Psoas muscle (tissue), 8 donors: ENCODE results near the gene CAMKMT. TPM values are rescaled to one million over a fixed set of nuclear protein-coding genes. Genes with fewer than 3 reads are reported as not detected.

Source experiments
- ATAC-seq, 4 donors: fragments of 200-7000 bp; cut with Tn5 transposase; one replicate each; pipeline ENCODE4 v1.9.1; 2020; ENCODE audit warnings: moderate library complexity in 3 of 4, mild to moderate bottlenecking in 2 of 4
- DNase-seq, 2 donors: peaks; one replicate each; pipeline ENCODE4 v3.0.0-alpha.2; 2020
- H3K27ac ChIP-seq: fragments of 200-600 bp; one replicate; pipeline ENCODE4 v1.8.0; 2022
- H3K27me3 ChIP-seq, 3 donors: fragments of 200-600 bp in 1 of 3; one replicate each; pipeline versions ENCODE4 v1.6.1 to v1.8.0; 2013 to 2022; ENCODE audit warnings: low read length in 2 of 3, mild to moderate bottlenecking in 2 of 3, moderate library complexity in 1 of 3; ENCODE audit not compliant: insufficient read depth in 3 of 3
- H3K36me3 ChIP-seq, 2 donors: fragments of 200-600 bp in 1 of 2; one replicate each; pipeline versions ENCODE4 v1.6.1 to v1.8.0; 2013 to 2022; ENCODE audit warnings: low read depth in 1 of 2, mild to moderate bottlenecking in 1 of 2, moderate library complexity in 1 of 2; ENCODE audit not compliant: insufficient read depth in 1 of 2
- H3K4me1 ChIP-seq: fragments of 200-600 bp; one replicate; pipeline ENCODE4 v1.8.0; 2022
- H3K4me3 ChIP-seq: fragments of 200-600 bp; one replicate; pipeline ENCODE4 v1.8.0; 2022; ENCODE audit warnings: mild to moderate bottlenecking
- H3K9me3 ChIP-seq: fragments of 200-600 bp; one replicate; pipeline ENCODE4 v1.8.0; 2022
- WGBS, 3 donors: extraction: QIAGEN DNeasy Blood & Tissue Kit; methylation state at CpG; one replicate each; pipeline versions ENCODE4 v1.1.6 to v1.1.7; 2013; 5-methylcytosine and 5-hydroxymethylcytosine counted together
- intact Hi-C, 2 donors: fragments of 100-400 bp; cut with DNase I; formaldehyde crosslinking; loops; one replicate each; pipeline versions ENCODE4 v1.11.0 to v1.14.2; 2022
- polyA plus RNA-seq, 3 donors: library from polyadenylated mRNA; stranded (reverse); fragments of 200-250 nt; gene quantifications; one replicate each; pipeline ENCODE4 v1.2.3, GENCODE V29; 2013
- total RNA-seq, 4 donors: library from RNA; stranded (reverse); fragmentation: NEBNext Ultra II Directional in 2 of 4; extraction: Animal tissue kit (Norgen Biotek cat#: 25700) in 2 of 4; gene quantifications; one replicate each; pipeline versions ENCODE4 v1.2.1 to v1.2.4, GENCODE V29; 2021 to 2023
- TF ChIP-seq, protein P1 (sequence below): fragments of 200-600 bp; IDR thresholded peaks from one replicate; pipeline ENCODE4 v1.8.0; 2022; ENCODE audit warnings: antibody characterized with exemption
- donor health status: healthy with polysubstance abuse.
- donor health status: DM: no; HTN: no; CAD: no; lungs with moderate emphysema.
- donor health status: Bipolar disorder and iron deficiency.
- donor health status: healthy.
- donor health status: DM: yes; HTN: yes; CAD: no.
- donor health status: DM: no; HTN: no; CAD: no.
- donor health status: DM: no; HTN: no; CAD: no.
- donor health status: DM: yes; HTN: yes; CAD: no.

CAMKMT gene
- total and polyA plus RNA-seq, 7 donors = 2.8 to 7.3 (median 4.5) TPM

GRCh38 chr2:44715671-44716081 lies 353.9 kb downstream of the CAMKMT start:
- Histone ChIP-seq H3K4me1 (no peaks in the 10 kb centered on the region), H3K27ac (no peak overlapping the region), H3K4me3 (no peak overlapping the region), H3K27me3 (no peaks in the 10 kb centered on the region), H3K9me3 (no peaks in the 10 kb centered on the region), H3K36me3 (no peaks in the 10 kb centered on the region)
- WGBS, 3 donors = 49 to 67% (median 63%) methylated on average over 3 of the region's 3 CpGs
- intact Hi-C loops = loop anchor here in 1 of 2 donors (10.0 kb wide), 1 partner anchor 241 kb away; no protein-coding TSS in a partner anchor
- ATAC-seq = peak in 3 of 4 donors; percentile 45 to 73 (median 49)
- no peak for DNase-seq
- TF ChIP-seq, protein P1, sequence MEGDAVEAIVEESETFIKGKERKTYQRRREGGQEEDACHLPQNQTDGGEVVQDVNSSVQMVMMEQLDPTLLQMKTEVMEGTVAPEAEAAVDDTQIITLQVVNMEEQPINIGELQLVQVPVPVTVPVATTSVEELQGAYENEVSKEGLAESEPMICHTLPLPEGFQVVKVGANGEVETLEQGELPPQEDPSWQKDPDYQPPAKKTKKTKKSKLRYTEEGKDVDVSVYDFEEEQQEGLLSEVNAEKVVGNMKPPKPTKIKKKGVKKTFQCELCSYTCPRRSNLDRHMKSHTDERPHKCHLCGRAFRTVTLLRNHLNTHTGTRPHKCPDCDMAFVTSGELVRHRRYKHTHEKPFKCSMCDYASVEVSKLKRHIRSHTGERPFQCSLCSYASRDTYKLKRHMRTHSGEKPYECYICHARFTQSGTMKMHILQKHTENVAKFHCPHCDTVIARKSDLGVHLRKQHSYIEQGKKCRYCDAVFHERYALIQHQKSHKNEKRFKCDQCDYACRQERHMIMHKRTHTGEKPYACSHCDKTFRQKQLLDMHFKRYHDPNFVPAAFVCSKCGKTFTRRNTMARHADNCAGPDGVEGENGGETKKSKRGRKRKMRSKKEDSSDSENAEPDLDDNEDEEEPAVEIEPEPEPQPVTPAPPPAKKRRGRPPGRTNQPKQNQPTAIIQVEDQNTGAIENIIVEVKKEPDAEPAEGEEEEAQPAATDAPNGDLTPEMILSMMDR = peak; percentile 44

GRCh38 chr2:44716131-44716530 lies 354.4 kb downstream of the CAMKMT start:
- no peaks in the 10 kb centered on the region for H3K36me3 ChIP-seq
- no peak for ATAC-seq
- no peaks in the 10 kb centered on the region for H3K4me1 ChIP-seq
- no peak overlapping the region for H3K27ac ChIP-seq
- no peak overlapping the region for H3K4me3 ChIP-seq
- intact Hi-C loops = loop anchor here in 1 of 2 donors (10.0 kb wide), 1 partner anchor 241 kb away; no protein-coding TSS in a partner anchor
- WGBS, 3 donors = 84 to 86% (median 85%) methylated on average over 3 of the region's 3 CpGs
- no peaks in the 10 kb centered on the region for H3K9me3 ChIP-seq
- TF ChIP-seq, protein P1 = no peak
- no peaks in the 10 kb centered on the region for H3K27me3 ChIP-seq
- DNase-seq = no peak

GRCh38 chr2:44718431-44718830 lies 356.7 kb downstream of the CAMKMT start:
- TF ChIP-seq, protein P1 = no peak
- no peak overlapping the region for H3K27ac ChIP-seq
- H3K9me3 ChIP-seq = no peaks in the 10 kb centered on the region
- H3K36me3 ChIP-seq = no peaks in the 10 kb centered on the region
- no peaks in the 10 kb centered on the region for H3K4me1 ChIP-seq
- intact Hi-C loops = loop anchor here in 1 of 2 donors (10.0 kb wide), 1 partner anchor 244 kb away; no protein-coding TSS in a partner anchor
- no peak overlapping the region for H3K4me3 ChIP-seq
- H3K27me3 ChIP-seq = no peaks in the 10 kb centered on the region
- ATAC-seq (no peak), DNase-seq (no peak)
- 97 to 100% (median 98%) methylated on average over 3 of the region's 3 CpGs for WGBS, 3 donors

GRCh38 chr2:44719562-44719961 lies 357.8 kb downstream of the CAMKMT start:
- TF ChIP-seq, protein P1 = no peak
- 92 to 96% (median 94%) methylated on average over 2 of the region's 2 CpGs for WGBS, 3 donors
- no peak for ATAC-seq
- no peak for DNase-seq
- Histone ChIP-seq H3K36me3 (no peaks in the 10 kb centered on the region), H3K27ac (no peak overlapping the region), H3K4me3 (no peak overlapping the region), H3K9me3 (no peaks in the 10 kb centered on the region), H3K27me3 (no peaks in the 10 kb centered on the region), H3K4me1 (no peaks in the 10 kb centered on the region)
- intact Hi-C loops = loop anchor here in 1 of 2 donors (10.0 kb wide), 1 partner anchor 245 kb away; no protein-coding TSS in a partner anchor
